ELF-1 (cell line): Measurements from ENCODE around the gene OR10G2.
"Not testable (repeated sequence)": the region's sequence is repeated elsewhere in the genome, so short reads cannot be mapped to it uniquely, and the experiment has no call there.

Experiments
- DNase-seq: peaks from one replicate; pipeline ENCODE4 v3.0.0-alpha.2; 2016; ENCODE audit warnings: low read depth, low spot score

OR10G2 gene

GRCh38 chr14:21634840-21635239, at the start of gene OR10G2:
Gene OR10G2, minus strand, starts transcription at chr14:21634940. Its CDS starts 98 bp downstream, at chr14:21634842.
- DNase-seq: no peak

GRCh38 chr14:21680072-21680471, 45.3 kb upstream of the OR10G2 start:
- DNase-seq: no peak

- DNase-seq: no peak
These were observed 40.8 kb upstream of the OR10G2 start for GRCh38 chr14:21675566-21675965.

- no peak for DNase-seq
These were observed 39.0 kb upstream of the OR10G2 start, which contains the start of gene OR4E1 for GRCh38 chr14:21673718-21674117. Gene OR4E1, minus strand, starts transcription at chr14:21673818. Its CDS starts 2,883 bp downstream, at chr14:21670935.

GRCh38 chr14:21672116-21672515, 37.4 kb upstream of the OR10G2 start:
- DNase-seq: no peak

- no peak for DNase-seq
These were observed 36.6 kb upstream of the OR10G2 start for GRCh38 chr14:21671371-21671770.

- no peak for DNase-seq
These were observed 34.5 kb upstream of the OR10G2 start for GRCh38 chr14:21669284-21669683.

GRCh38 chr14:21668377-21668776, 33.6 kb upstream of the OR10G2 start:
- DNase-seq: no peak

GRCh38 chr14:21656980-21657379, 22.2 kb upstream of the OR10G2 start:
- no peak for DNase-seq

GRCh38 chr14:21654215-21654614, 19.5 kb upstream of the OR10G2 start:
- DNase-seq: no peak

- no peak for DNase-seq
These were observed 18.7 kb upstream of the OR10G2 start, which contains the start of gene OR4E2 for GRCh38 chr14:21653331-21653885. Gene OR4E2, plus strand, starts transcription at chr14:21653835. Its CDS starts 11,248 bp downstream, at chr14:21665083.

- peak; percentile 11 for DNase-seq
These were observed 17.6 kb upstream of the OR10G2 start for GRCh38 chr14:21652209-21652808.

- DNase-seq: no peak
These were observed 12.6 kb upstream of the OR10G2 start for GRCh38 chr14:21647380-21647779.

- no peak for DNase-seq
These were observed 8.7 kb upstream of the OR10G2 start for GRCh38 chr14:21643407-21643806.

- no peak for DNase-seq
These were observed 7.9 kb upstream of the OR10G2 start for GRCh38 chr14:21642683-21643082.

- DNase-seq: no peak
These were observed 3.7 kb downstream of the OR10G2 start for GRCh38 chr14:21631084-21631483.

- DNase-seq: not testable (repeated sequence)
These were observed 4.2 kb downstream of the OR10G2 start for GRCh38 chr14:21630503-21630902.

- no peak for DNase-seq
These were observed 8.1 kb downstream of the OR10G2 start for GRCh38 chr14:21626491-21627230.

GRCh38 chr14:21617614-21618013, 17.1 kb downstream of the OR10G2 start:
- DNase-seq: peak; percentile 77

- peak; percentile 20 for DNase-seq
These were observed 20.5 kb downstream of the OR10G2 start for GRCh38 chr14:21614240-21614639.

- DNase-seq: peak; percentile 4
These were observed 22.4 kb downstream of the OR10G2 start for GRCh38 chr14:21612324-21612723.

GRCh38 chr14:21602181-21602580, 32.6 kb downstream of the OR10G2 start:
- not testable (repeated sequence) for DNase-seq

GRCh38 chr14:21589317-21589716, 45.4 kb downstream of the OR10G2 start:
- no peak for DNase-seq
